ENCODE data around the gene ETFA.

Gene ETFA

GRCh38 chr15:76192715-76193114 lies 118.6 kb downstream of the ETFA start:
- DNase-seq: no peak

GRCh38 chr15:76191539-76192244 lies 119.6 kb downstream of the ETFA start:
- no peak for DNase-seq

- peak; percentile 75 for DNase-seq
Observed at GRCh38 chr15:76190751-76191538, 120.3 kb downstream of the ETFA start.

- no peak for DNase-seq
Observed at GRCh38 chr15:76190070-76190564, 121.2 kb downstream of the ETFA start.

GRCh38 chr15:76189106-76189505 lies 122.2 kb downstream of the ETFA start:
- no peak for DNase-seq

GRCh38 chr15:76187163-76187562 lies 124.1 kb downstream of the ETFA start:
- no peak for DNase-seq

GRCh38 chr15:76185716-76186115 lies 125.6 kb downstream of the ETFA start:
- DNase-seq: no peak

- DNase-seq: no peak
Observed at GRCh38 chr15:76184650-76185035, 126.6 kb downstream of the ETFA start.

- no peak for DNase-seq
Observed at GRCh38 chr15:76183930-76184649, 127.2 kb downstream of the ETFA start.

GRCh38 chr15:76181705-76182107 lies 129.6 kb downstream of the ETFA start:
- DNase-seq: no peak

- DNase-seq: no peak
Observed at GRCh38 chr15:76180321-76180720, 130.9 kb downstream of the ETFA start.

GRCh38 chr15:76179023-76179422 lies 132.2 kb downstream of the ETFA start:
- DNase-seq: no peak

GRCh38 chr15:76178296-76179000 lies 132.8 kb downstream of the ETFA start:
- DNase-seq: no peak

- DNase-seq: no peak
Observed at GRCh38 chr15:76177491-76178040, 133.7 kb downstream of the ETFA start.

GRCh38 chr15:76176487-76177085 lies 134.7 kb downstream of the ETFA start:
- no peak for DNase-seq

- no peak for DNase-seq
Observed at GRCh38 chr15:76176059-76176458, 135.2 kb downstream of the ETFA start.

- no peak for DNase-seq
Observed at GRCh38 chr15:76175442-76175841, 135.8 kb downstream of the ETFA start.

GRCh38 chr15:76174654-76175053 lies 136.6 kb downstream of the ETFA start:
- no peak for DNase-seq

- no peak for DNase-seq
Observed at GRCh38 chr15:76173317-76173834, 137.9 kb downstream of the ETFA start.

- no peak for DNase-seq
Observed at GRCh38 chr15:76172782-76173181, 138.5 kb downstream of the ETFA start.

GRCh38 chr15:76169911-76170800 lies 141.1 kb downstream of the ETFA start:
- no peak for DNase-seq
